Left ventricle myocardium inferior (tissue), 1 donor: ENCODE data around the gene EEF1AKMT2. TPM values are rescaled to one million over a fixed set of nuclear protein-coding genes. Genes with fewer than 3 reads are reported as not detected.
A peak's percentile ranks its signal among the peaks of the same experiment; 100 is the strongest.

Source experiments
- DNase-seq: peaks from one replicate; pipeline ENCODE4 v3.0.0-alpha.2; 2020
- H3K27ac ChIP-seq: fragments of 200-600 bp; replicated peaks from 2 replicates; pipeline ENCODE4 v1.8.0; 2021
- H3K27me3 ChIP-seq: fragments of 200-600 bp; 2 replicates; pipeline ENCODE4 v1.8.0; 2021; ENCODE audit warnings: low read depth
- H3K36me3 ChIP-seq: fragments of 200-600 bp; 2 replicates; pipeline ENCODE4 v1.8.0; 2021
- H3K4me1 ChIP-seq: fragments of 200-600 bp; 2 replicates; pipeline ENCODE4 v1.8.0; 2021
- H3K4me3 ChIP-seq: fragments of 200-600 bp; 2 replicates; pipeline ENCODE4 v1.8.0; 2021; ENCODE audit warnings: mild to moderate bottlenecking, moderate library complexity
- H3K9me3 ChIP-seq: fragments of 200-600 bp; replicated peaks from 2 replicates; pipeline ENCODE4 v1.8.0; 2021
- intact Hi-C: fragments of 100-400 bp; cut with micrococcal nuclease; formaldehyde crosslinking; loops from one replicate; pipeline ENCODE4 v1.11.0; 2022
- total RNA-seq: library from RNA; stranded (reverse); fragmentation: NEBNext Ultra II Directional; extraction: Animal tissue kit (Norgen Biotek cat#: 25700); gene quantifications from one replicate; pipeline ENCODE4 v1.2.1, GENCODE V29; 2021
- TF ChIP-seq, protein P1 (sequence below): fragments of 200-600 bp; IDR thresholded peaks from 2 replicates; pipeline ENCODE4 v1.8.0; 2021; ENCODE audit warnings: antibody characterized with exemption, mild to moderate bottlenecking, borderline replicate concordance
- donor health status: DM: no; HTN: yes; CAD: no; lungs with severe emphysema.

The EEF1AKMT2 gene
- total RNA-seq, 1 donor from 2014 or later, result 13.8 TPM

DNA sequence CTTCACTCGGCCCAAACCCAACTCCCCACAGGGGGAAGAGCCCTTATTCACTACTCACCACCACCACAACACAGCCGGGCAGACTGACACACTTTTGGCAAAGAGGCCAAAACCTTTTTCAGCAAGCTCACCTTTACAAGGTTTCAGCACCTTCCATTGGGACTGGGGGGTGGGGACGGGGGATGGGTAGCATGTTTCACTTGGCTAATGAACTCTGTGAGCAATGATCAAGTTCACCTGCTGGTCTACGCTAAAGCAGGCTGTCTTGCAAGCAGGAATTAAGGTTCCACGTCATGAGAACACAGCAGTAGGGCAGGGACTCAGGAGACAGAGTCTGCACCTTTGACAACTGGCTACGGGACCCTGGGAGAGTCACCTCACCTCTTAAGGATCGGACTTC lies 54.5 kb downstream of the EEF1AKMT2 start:
- DNase-seq, result no peak
- Histone ChIP-seq H3K9me3 (no peaks in the 10 kb centered on the region), H3K27ac (peak overlapping the region; percentile 93), H3K4me1 (peaks cover 100% of the 10 kb centered on the region), H3K4me3 (peak overlapping the region; percentile 48), H3K36me3 (no peaks in the 10 kb centered on the region), H3K27me3 (no peaks in the 10 kb centered on the region)
- intact Hi-C loops, result no loop called here
- TF ChIP-seq, protein P1, sequence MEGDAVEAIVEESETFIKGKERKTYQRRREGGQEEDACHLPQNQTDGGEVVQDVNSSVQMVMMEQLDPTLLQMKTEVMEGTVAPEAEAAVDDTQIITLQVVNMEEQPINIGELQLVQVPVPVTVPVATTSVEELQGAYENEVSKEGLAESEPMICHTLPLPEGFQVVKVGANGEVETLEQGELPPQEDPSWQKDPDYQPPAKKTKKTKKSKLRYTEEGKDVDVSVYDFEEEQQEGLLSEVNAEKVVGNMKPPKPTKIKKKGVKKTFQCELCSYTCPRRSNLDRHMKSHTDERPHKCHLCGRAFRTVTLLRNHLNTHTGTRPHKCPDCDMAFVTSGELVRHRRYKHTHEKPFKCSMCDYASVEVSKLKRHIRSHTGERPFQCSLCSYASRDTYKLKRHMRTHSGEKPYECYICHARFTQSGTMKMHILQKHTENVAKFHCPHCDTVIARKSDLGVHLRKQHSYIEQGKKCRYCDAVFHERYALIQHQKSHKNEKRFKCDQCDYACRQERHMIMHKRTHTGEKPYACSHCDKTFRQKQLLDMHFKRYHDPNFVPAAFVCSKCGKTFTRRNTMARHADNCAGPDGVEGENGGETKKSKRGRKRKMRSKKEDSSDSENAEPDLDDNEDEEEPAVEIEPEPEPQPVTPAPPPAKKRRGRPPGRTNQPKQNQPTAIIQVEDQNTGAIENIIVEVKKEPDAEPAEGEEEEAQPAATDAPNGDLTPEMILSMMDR, result no peak

DNA sequence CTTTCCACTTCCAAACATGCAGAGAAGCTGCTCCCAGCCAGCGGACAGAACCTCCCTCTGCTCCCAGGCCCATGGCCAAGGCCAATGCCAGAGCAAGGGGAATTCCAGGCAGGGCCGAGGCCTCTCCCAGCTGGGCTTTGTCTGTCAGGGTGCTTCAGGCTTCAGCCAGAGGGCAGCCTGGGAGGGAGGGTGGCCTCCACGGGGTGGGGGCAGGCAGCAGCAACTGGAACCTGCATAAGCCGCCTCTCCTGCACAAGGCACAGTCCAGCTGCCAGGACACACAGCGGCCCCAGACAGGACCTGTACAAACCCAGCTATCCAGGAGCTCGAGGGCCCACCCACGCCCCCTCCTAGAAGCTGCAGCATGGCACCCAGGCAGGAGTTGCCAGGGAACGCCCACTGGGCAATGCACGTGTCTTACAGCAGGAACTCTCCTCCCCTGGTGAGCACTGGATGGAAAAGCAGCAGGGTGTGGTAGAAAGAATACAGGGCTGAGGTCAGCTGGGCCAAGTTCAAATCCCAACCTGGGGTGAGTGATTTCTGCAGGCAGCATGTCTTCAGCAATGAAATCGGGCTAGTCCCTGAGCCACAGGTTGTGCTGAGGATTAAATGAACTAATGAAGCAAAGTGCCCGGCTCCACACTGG lies 55.1 kb downstream of the EEF1AKMT2 start:
- intact Hi-C loops, result no loop called here
- Histone ChIP-seq H3K9me3 (no peaks in the 10 kb centered on the region), H3K4me1 (peaks cover 100% of the 10 kb centered on the region), H3K4me3 (peak overlapping the region; percentile 48), H3K27ac (peak overlapping the region; percentile 93), H3K36me3 (no peaks in the 10 kb centered on the region), H3K27me3 (no peaks in the 10 kb centered on the region)
- TF ChIP-seq, protein P1, result peak; percentile 26
- peak; percentile 88 for DNase-seq

DNA sequence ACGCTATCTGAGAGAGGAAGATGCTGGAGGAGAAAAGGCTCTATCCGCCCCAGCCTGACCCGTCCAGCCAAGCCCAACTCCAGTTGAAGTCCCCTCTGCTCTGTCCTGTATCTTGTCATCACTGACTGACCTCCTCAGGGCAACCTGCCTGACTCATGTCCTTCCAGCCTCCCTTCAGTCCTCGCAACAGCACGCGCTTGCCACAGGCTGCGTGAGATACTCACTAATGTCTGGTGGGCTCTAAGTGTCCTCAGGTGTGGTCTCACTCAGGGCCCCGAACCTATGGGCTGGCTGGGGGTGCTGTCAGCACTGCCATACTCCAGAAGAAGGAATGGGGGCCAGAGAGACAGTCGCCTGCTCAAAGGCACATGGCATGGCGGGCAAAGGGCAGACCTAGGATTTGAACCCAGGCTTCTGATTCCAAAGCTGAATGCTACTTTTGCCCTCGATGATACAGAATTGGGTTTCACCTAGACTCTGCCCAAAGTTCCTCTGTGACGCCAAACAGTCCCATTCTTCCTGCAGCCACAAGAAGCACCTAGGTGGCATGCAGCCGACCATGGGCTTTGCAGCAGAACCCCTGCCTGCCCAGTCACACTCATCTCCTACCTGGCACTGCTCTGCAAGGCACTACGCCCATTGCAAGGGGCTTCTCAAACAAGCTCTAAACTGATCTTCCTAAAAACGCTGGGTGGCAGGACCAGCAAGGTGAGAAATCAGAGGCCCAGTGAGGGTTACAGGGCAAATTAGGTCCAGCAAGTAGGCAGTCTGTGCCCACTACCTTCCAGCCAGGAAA lies 56.0 kb downstream of the EEF1AKMT2 start:
- peak overlapping the region; percentile 48 for H3K4me3 ChIP-seq
- H3K4me1 ChIP-seq, result peaks cover 100% of the 10 kb centered on the region
- no peak for DNase-seq

DNA sequence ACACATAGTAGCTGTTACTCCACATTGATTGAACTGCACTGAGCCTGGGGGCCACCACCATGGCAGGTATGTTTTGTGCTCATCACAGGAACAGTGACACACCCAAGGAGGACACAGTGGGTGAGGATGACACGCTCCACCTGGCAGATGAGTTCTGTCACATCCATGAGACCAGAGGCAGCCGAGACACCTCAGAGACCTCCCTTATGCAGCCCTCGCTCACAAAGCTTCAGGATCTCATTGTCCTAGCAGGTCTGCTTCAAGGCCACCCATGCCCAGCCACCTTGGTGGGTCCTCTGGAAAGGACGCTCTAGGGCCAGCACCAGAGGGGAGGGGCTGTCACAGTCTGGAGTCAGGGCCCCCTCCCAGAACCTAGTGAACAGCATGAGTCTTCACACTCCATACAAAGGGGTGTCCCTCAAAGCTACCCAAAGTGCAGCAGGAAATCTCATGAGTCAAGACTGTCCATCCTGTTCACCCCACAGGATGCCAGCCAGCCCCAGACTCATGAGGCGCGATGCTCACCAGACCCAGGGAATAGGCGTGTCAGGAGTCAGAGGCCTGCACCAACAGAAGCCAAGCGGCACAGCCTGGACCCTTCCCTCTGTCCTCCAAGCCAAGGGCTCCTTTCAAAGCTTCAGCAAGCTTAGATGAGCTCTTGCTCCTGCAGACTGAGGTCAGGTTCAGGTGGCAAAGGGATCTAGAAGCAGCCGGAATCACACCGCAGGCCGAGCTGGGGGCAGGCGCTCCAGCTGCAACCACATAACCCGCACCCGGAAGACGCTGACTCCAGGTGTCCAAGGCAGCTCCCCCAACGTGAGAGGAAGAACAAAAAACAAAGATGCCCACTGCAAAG lies 57.1 kb downstream of the EEF1AKMT2 start:
- DNase-seq, result no peak
- TF ChIP-seq, protein P1, result no peak
- no peaks in the 10 kb centered on the region for H3K9me3 ChIP-seq
- no peaks in the 10 kb centered on the region for H3K27me3 ChIP-seq
- H3K4me1 ChIP-seq, result peaks cover 100% of the 10 kb centered on the region
- peak overlapping the region; percentile 93 for H3K27ac ChIP-seq
- no peak overlapping the region for H3K4me3 ChIP-seq
- intact Hi-C loops, result no loop called here
- no peaks in the 10 kb centered on the region for H3K36me3 ChIP-seq

More for the DNA sequence above, 56.0 kb downstream of the EEF1AKMT2 start:
- Histone ChIP-seq H3K36me3 (no peaks in the 10 kb centered on the region), H3K27me3 (no peaks in the 10 kb centered on the region), H3K27ac (peak overlapping the region; percentile 93), H3K9me3 (no peaks in the 10 kb centered on the region)
- TF ChIP-seq, protein P1, result no peak
- intact Hi-C loops, result no loop called here

DNA sequence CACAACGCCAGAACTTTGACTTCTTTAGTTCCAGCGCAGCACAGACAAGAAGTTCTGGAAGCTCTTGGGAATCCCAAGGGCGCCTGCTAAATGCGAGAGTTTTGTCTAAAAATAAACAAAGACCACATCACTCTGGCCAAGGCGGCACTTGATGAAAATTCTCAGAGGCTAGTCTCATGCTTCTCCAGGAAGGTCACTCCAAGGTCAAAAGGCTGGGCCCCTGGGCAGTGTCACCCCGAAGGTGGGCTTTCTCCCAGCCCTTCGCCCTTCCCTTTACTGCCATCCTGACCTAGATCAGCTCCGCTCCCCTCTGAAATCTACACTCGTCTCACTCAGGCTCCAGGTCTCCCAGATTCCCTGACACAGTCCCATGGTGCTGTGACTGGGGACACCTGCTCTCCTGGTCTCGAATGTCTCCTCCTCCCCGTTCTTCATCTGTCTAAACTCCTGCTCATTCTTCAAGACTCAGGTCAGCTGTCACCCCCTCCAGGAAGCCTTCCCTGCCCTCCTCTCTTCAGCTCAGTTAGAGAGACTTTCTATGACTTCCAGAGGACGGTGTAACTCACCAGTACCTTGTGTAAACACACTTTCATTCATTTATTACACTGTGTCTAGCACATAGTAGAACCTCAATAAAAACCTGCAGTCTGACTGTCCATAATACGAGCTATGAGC lies 58.0 kb downstream of the EEF1AKMT2 start:
- DNase-seq, result no peak
- peak overlapping the region; percentile 93 for H3K27ac ChIP-seq
- TF ChIP-seq, protein P1, result no peak
- no peaks in the 10 kb centered on the region for H3K9me3 ChIP-seq
- peak overlapping the region; percentile 11 for H3K4me3 ChIP-seq
- intact Hi-C loops, result no loop called here
- no peaks in the 10 kb centered on the region for H3K27me3 ChIP-seq
- peaks cover 100% of the 10 kb centered on the region for H3K4me1 ChIP-seq
- no peaks in the 10 kb centered on the region for H3K36me3 ChIP-seq
